NCI-H460 (cell line): ENCODE results near the gene ACOT2. TPM values are rescaled to one million over a fixed set of nuclear protein-coding genes. Genes with fewer than 3 reads are reported as not detected.
A peak's percentile ranks its signal among the peaks of the same experiment; 100 is the strongest.
"Not testable (repeated sequence)": the region's sequence is repeated elsewhere in the genome, so short reads cannot be mapped to it uniquely, and the experiment has no call there.

Experiments used
- DNase-seq: peaks from one replicate; pipeline ENCODE4 v3.0.0-alpha.2; 2016; ENCODE audit warnings: low read depth; ENCODE audit errors: extremely low read depth
- total RNA-seq: library from RNA; depleted of rRNA; stranded (reverse); fragments of >200 nt; shearing (Covaris generic); gene quantifications from 2 replicates; pipeline ENCODE4 v1.2.3, GENCODE V29; 2014

The ACOT2 gene
- total RNA-seq, 1 experiment from 2014 or later, result 50.4 TPM

GRCh38 chr14:73567358-73567757, 1.7 kb upstream of the ACOT2 start:
- DNase-seq, result no peak

GRCh38 chr14:73567951-73568885, 795 bp upstream of the ACOT2 start:
- no peak for DNase-seq

GRCh38 chr14:73568886-73569184, 178 bp upstream of the ACOT2 start:
- not testable (repeated sequence) for DNase-seq

GRCh38 chr14:73570913-73571312, 1.9 kb downstream of the ACOT2 start:
- DNase-seq, result not testable (repeated sequence)

GRCh38 chr14:73573034-73573433, 4.0 kb downstream of the ACOT2 start:
- DNase-seq, result not testable (repeated sequence)

GRCh38 chr14:73573740-73574139, 4.7 kb downstream of the ACOT2 start:
- DNase-seq, result not testable (repeated sequence)

GRCh38 chr14:73574251-73574650, 5.2 kb downstream of the ACOT2 start:
- DNase-seq, result not testable (repeated sequence)

GRCh38 chr14:73576391-73576790, 7.4 kb downstream of the ACOT2 start:
- no peak for DNase-seq

GRCh38 chr14:73577214-73577613, 8.2 kb downstream of the ACOT2 start:
- not testable (repeated sequence) for DNase-seq

GRCh38 chr14:73582102-73582979, 13.3 kb downstream of the ACOT2 start:
- DNase-seq, result not testable (repeated sequence)

- DNase-seq, result no peak
These were observed 19.7 kb downstream of the ACOT2 start for GRCh38 chr14:73588695-73589094.

GRCh38 chr14:73589116-73589515, 20.1 kb downstream of the ACOT2 start:
- DNase-seq, result no peak

GRCh38 chr14:73590673-73591004, 21.6 kb downstream of the ACOT2 start:
- DNase-seq, result not testable (repeated sequence)

- DNase-seq, result peak; percentile 15
These were observed 22.9 kb downstream of the ACOT2 start, which contains the start of gene ACOT4 for GRCh38 chr14:73591690-73592449. TSS of gene ACOT4 (plus strand) at chr14:73591873. CDS start at chr14:73591960, 87 bp downstream.

GRCh38 chr14:73594491-73594890, 25.5 kb downstream of the ACOT2 start:
- DNase-seq, result no peak

GRCh38 chr14:73599499-73599898, 30.5 kb downstream of the ACOT2 start:
- DNase-seq, result no peak

GRCh38 chr14:73602994-73603393, 34.0 kb downstream of the ACOT2 start:
- DNase-seq, result no peak

- no peak for DNase-seq
These were observed 37.3 kb downstream of the ACOT2 start for GRCh38 chr14:73606271-73606670.

- DNase-seq, result no peak
These were observed 38.2 kb downstream of the ACOT2 start for GRCh38 chr14:73607241-73607640.

- no peak for DNase-seq
These were observed 41.7 kb downstream of the ACOT2 start for GRCh38 chr14:73610687-73611086.
